Fibroblast of lung (primary cell): ENCODE data around the gene GRID1. TPM values are rescaled to one million over a fixed set of nuclear protein-coding genes. Genes with fewer than 3 reads are reported as not detected.

ENCODE experiments used
- DNase-seq, 2 donors: peaks; one replicate each; pipeline versions ENCODE4 v3.0.0 to v3.0.0-alpha.2; 2010; ENCODE audit warnings: low read depth in 2 of 2
- H2AFZ ChIP-seq: 2 replicates; pipeline ENCODE4 v1.5.1; 2012; ENCODE audit warnings: low read length, control low read depth, inconsistent platforms
- H3K27ac ChIP-seq: 2 replicates; pipeline ENCODE4 v1.5.1; 2011; ENCODE audit warnings: low read length, control low read depth; ENCODE audit not compliant: insufficient read depth
- H3K27me3 ChIP-seq: 2 replicates; pipeline ENCODE4 v1.5.1; 2011; ENCODE audit warnings: mild to moderate bottlenecking, low read length; ENCODE audit not compliant: control insufficient read depth, insufficient read depth
- H3K36me3 ChIP-seq: 2 replicates; pipeline ENCODE4 v1.5.1; 2011; ENCODE audit warnings: low read length; ENCODE audit not compliant: control insufficient read depth, insufficient read depth
- H3K4me1 ChIP-seq: 2 replicates; pipeline ENCODE4 v1.5.1; 2011; ENCODE audit warnings: low read length; ENCODE audit not compliant: control insufficient read depth, insufficient read depth; ENCODE audit errors: extremely low read depth
- H3K4me2 ChIP-seq: 2 replicates; pipeline ENCODE4 v1.5.1; 2011; ENCODE audit warnings: low read length, control low read depth; ENCODE audit not compliant: insufficient read depth; ENCODE audit errors: extremely low read depth
- H3K4me3 ChIP-seq, 4 experiments: fragments of 200-600 bp in 1 of 4; sonication (generic) in 1 of 4; replicated peaks in 1 of 4; 2 replicates each; pipeline ENCODE4 v1.5.1; 2011 to 2016; ENCODE audit warnings: low read length in 4 of 4, low read depth in 3 of 4, mild to moderate bottlenecking in 3 of 4, control low read depth in 2 of 4, inconsistent platforms in 1 of 4, mixed read lengths in 1 of 4; ENCODE audit not compliant: insufficient read depth in 1 of 4; ENCODE audit errors: control extremely low read depth in 1 of 4
- H3K79me2 ChIP-seq: 2 replicates; pipeline ENCODE4 v1.5.1; 2012; ENCODE audit warnings: mild to moderate bottlenecking, low read length, inconsistent platforms; ENCODE audit not compliant: control insufficient read depth, insufficient read depth
- H3K9ac ChIP-seq: 2 replicates; pipeline ENCODE4 v1.5.1; 2011; ENCODE audit warnings: mild to moderate bottlenecking, low read length, control low read depth; ENCODE audit not compliant: insufficient read depth
- H3K9me3 ChIP-seq: 2 replicates; pipeline ENCODE4 v1.5.1; 2012; ENCODE audit warnings: low read depth, low read length; ENCODE audit not compliant: control insufficient read depth, insufficient read depth
- H4K20me1 ChIP-seq: 2 replicates; pipeline ENCODE4 v1.5.1; 2011; ENCODE audit warnings: low read length; ENCODE audit not compliant: control insufficient read depth, insufficient read depth; ENCODE audit errors: extremely low read depth
- CTCF ChIP-seq, 2 donors: IDR thresholded peaks in 1 of 2; conservative IDR thresholded peaks in 1 of 2; 1 replicate in 1 of 2; 2 replicates in 1 of 2; pipeline ENCODE4 v1.5.1; 2011 to 2012; ENCODE audit warnings: low read length in 2 of 2, control low read depth in 1 of 2, inconsistent platforms in 1 of 2, low read depth in 1 of 2, mild to moderate bottlenecking in 1 of 2
- EZH2 ChIP-seq: IDR thresholded peaks from 2 replicates; pipeline ENCODE4 v1.5.1; 2012; ENCODE audit warnings: low read length, control low read depth, mild to moderate bottlenecking; ENCODE audit errors: missing control alignments
- polyA plus RNA-seq, 2 donors: library from polyadenylated mRNA; depleted of rRNA in 1 of 2; stranded (reverse) in 1 of 2; unstranded in 1 of 2; fragments of >200 nt; gene quantifications; 2 replicates each; pipeline ENCODE4 v1.2.1, GENCODE V29; 2011 to 2012; ENCODE audit warnings: missing spikeins in 1 of 2
- total RNA-seq: library from RNA; depleted of rRNA; stranded (reverse); fragments of >200 nt; gene quantifications from 2 replicates; pipeline ENCODE4 v1.2.1, GENCODE V29; 2014

GRID1 gene
- total and polyA plus RNA-seq, 2 donors (not counting 1 experiment from before 2014, with no cell fraction given), result 0.03 to 0.33 TPM

- H3K4me2 ChIP-seq, result no peak overlapping the region
- H3K27ac ChIP-seq, result no peak overlapping the region
- H3K9ac ChIP-seq, result no peak overlapping the region
- H3K79me2 ChIP-seq, result no peaks in the 10 kb centered on the region
- H3K4me1 ChIP-seq, result no peaks in the 10 kb centered on the region
- no peaks in the 10 kb centered on the region for H4K20me1 ChIP-seq
- H3K27me3 ChIP-seq, result no peaks in the 10 kb centered on the region
- no peak for TF ChIP-seq EZH2
- TF ChIP-seq CTCF (conservative IDR thresholded peaks at IDR 0.05 in 1 of 2, IDR thresholded peaks at IDR 0.05 in 1 of 2; ENCODE audit: low read depth in 1 of 2, low read length in 2 of 2), result no peak
- no peak overlapping the region for H2AFZ ChIP-seq
- H3K9me3 ChIP-seq, result no peaks in the 10 kb centered on the region
- no peak overlapping the region for H3K4me3 ChIP-seq
- no peaks in the 10 kb centered on the region for H3K36me3 ChIP-seq
- DNase-seq, result no peak
These were observed 497.7 kb downstream of the GRID1 start for GRCh38 chr10:85868627-85869499.

GRCh38 chr10:85864868-85865526 lies 501.6 kb downstream of the GRID1 start:
- H2AFZ ChIP-seq, result no peak overlapping the region

More at GRCh38 chr10:85864868-85865526, 501.6 kb downstream of the GRID1 start:
- no peak overlapping the region for H3K9ac ChIP-seq
- H3K4me1 ChIP-seq, result no peaks in the 10 kb centered on the region
- H3K27me3 ChIP-seq, result no peaks in the 10 kb centered on the region
- H3K27ac ChIP-seq, result no peak overlapping the region
- no peaks in the 10 kb centered on the region for H3K36me3 ChIP-seq
- DNase-seq, result no peak
- TF ChIP-seq CTCF (conservative IDR thresholded peaks at IDR 0.05 in 1 of 2, IDR thresholded peaks at IDR 0.05 in 1 of 2; ENCODE audit: low read depth in 1 of 2, low read length in 2 of 2) (no peak), EZH2 (no peak)
- no peaks in the 10 kb centered on the region for H3K9me3 ChIP-seq
- no peak overlapping the region for H3K4me3 ChIP-seq
- no peaks in the 10 kb centered on the region for H3K79me2 ChIP-seq
- no peaks in the 10 kb centered on the region for H4K20me1 ChIP-seq
- H3K4me2 ChIP-seq, result no peak overlapping the region
